Sciatic nerve (tissue), 2 donors: Measurements from ENCODE around the gene RNF126. TPM values are rescaled to one million over a fixed set of nuclear protein-coding genes. Genes with fewer than 3 reads are reported as not detected.

ENCODE experiments used
- ATAC-seq: fragments of 200-7000 bp; cut with Tn5 transposase; one replicate; pipeline ENCODE4 v1.9.1; 2020; ENCODE audit warnings: mild to moderate bottlenecking, moderate library complexity
- DNase-seq: peaks from one replicate; pipeline ENCODE4 v3.0.0-alpha.2; 2020; ENCODE audit warnings: low spot score
- intact Hi-C: fragments of 100-400 bp; cut with DNase I; formaldehyde crosslinking; loops from one replicate; pipeline ENCODE4 v1.14.2; 2022
- total RNA-seq: library from RNA; stranded (reverse); fragmentation: NEBNext Ultra II Directional; extraction: Animal tissue kit (Norgen Biotek cat#: 25700); gene quantifications from one replicate; pipeline ENCODE4 v1.2.1, GENCODE V29; 2021
- donor health status: DM: no; HTN: no; CAD: no.
- donor health status: DM: no; HTN: no; CAD: no.

RNF126 gene
- total RNA-seq, 1 donor from 2014 or later, result 33.1 TPM

- no peak for ATAC-seq
- peak; percentile 54 for DNase-seq
- intact Hi-C loops, result no loop called here
Measured at GRCh38 chr19:619286-620002, 43.6 kb downstream of the RNF126 start.

- intact Hi-C loops, result no loop called here
- peak; percentile 57 for DNase-seq
- ATAC-seq, result no peak
Measured at GRCh38 chr19:618674-619285, 44.2 kb downstream of the RNF126 start.

- intact Hi-C loops, result no loop called here
- DNase-seq (no peak), ATAC-seq (no peak)
Measured at GRCh38 chr19:618247-618619, 44.8 kb downstream of the RNF126 start.

- DNase-seq, result no peak
- no peak for ATAC-seq
- intact Hi-C loops, result no loop called here
Measured at GRCh38 chr19:617551-618246, 45.3 kb downstream of the RNF126 start.

- ATAC-seq, result no peak
- intact Hi-C loops, result no loop called here
Measured at GRCh38 chr19:616747-617526, 46.1 kb downstream of the RNF126 start.

GRCh38 chr19:616062-616700 is 46.8 kb downstream of the RNF126 start:
- DNase-seq, result no peak

More at GRCh38 chr19:616747-617526, 46.1 kb downstream of the RNF126 start:
- DNase-seq, result peak; percentile 65

GRCh38 chr19:615619-616018 is 47.4 kb downstream of the RNF126 start:
- ATAC-seq, result no peak
- no peak for DNase-seq
- intact Hi-C loops, result no loop called here

More at GRCh38 chr19:616062-616700, 46.8 kb downstream of the RNF126 start:
- intact Hi-C loops, result no loop called here
- no peak for ATAC-seq

GRCh38 chr19:613732-614567 is 49.1 kb downstream of the RNF126 start:
- ATAC-seq (no peak), DNase-seq (no peak)
- intact Hi-C loops, result no loop called here

GRCh38 chr19:612941-613340 is 50.1 kb downstream of the RNF126 start:
- ATAC-seq (no peak), DNase-seq (no peak)
- intact Hi-C loops, result no loop called here

GRCh38 chr19:611481-611868 is 51.5 kb downstream of the RNF126 start:
- DNase-seq, result no peak
- intact Hi-C loops, result no loop called here
- no peak for ATAC-seq

GRCh38 chr19:610801-611480 is 52.1 kb downstream of the RNF126 start:
- peak; percentile 88 for ATAC-seq
- peak; percentile 75 for DNase-seq
- intact Hi-C loops, result no loop called here

- intact Hi-C loops, result no loop called here
- no peak for DNase-seq
Measured at GRCh38 chr19:610071-610800, 52.8 kb downstream of the RNF126 start.

GRCh38 chr19:609004-609346 is 54.0 kb downstream of the RNF126 start:
- ATAC-seq, result peak; percentile 11
- peak; percentile 79 for DNase-seq
- intact Hi-C loops, result no loop called here

More at GRCh38 chr19:610071-610800, 52.8 kb downstream of the RNF126 start:
- ATAC-seq, result peak; percentile 13

- ATAC-seq, result no peak
- DNase-seq, result no peak
- intact Hi-C loops, result no loop called here
Measured at GRCh38 chr19:608155-609003, 54.6 kb downstream of the RNF126 start.

- no peak for ATAC-seq
- intact Hi-C loops, result no loop called here
- DNase-seq, result no peak
Measured at GRCh38 chr19:607301-608154, 55.5 kb downstream of the RNF126 start.
